Parathyroid adenoma (tissue), 2 donors: ENCODE measurements around the gene TRABD2B.

ENCODE experiments used
- H2AFZ ChIP-seq: fragments of 300-600 bp; sonication (generic); one replicate; pipeline ENCODE4 v1.7.0; 2017; ENCODE audit warnings: antibody characterized with exemption, mild to moderate bottlenecking
- H3K27ac ChIP-seq: fragments of 300-600 bp; sonication (generic); one replicate; pipeline ENCODE4 v1.7.0; 2017
- H3K27me3 ChIP-seq: fragments of 300-600 bp; sonication (generic); one replicate; pipeline ENCODE4 v1.7.0; 2017; ENCODE audit warnings: low read length; ENCODE audit not compliant: control insufficient read depth, insufficient read depth
- H3K36me3 ChIP-seq: fragments of 300-600 bp; sonication (generic); one replicate; pipeline ENCODE4 v1.7.0; 2017; ENCODE audit warnings: low read length; ENCODE audit not compliant: control insufficient read depth, insufficient read depth
- H3K4me1 ChIP-seq: fragments of 300-600 bp; sonication (generic); one replicate; pipeline ENCODE4 v1.7.0; 2017; ENCODE audit warnings: control low read depth
- H3K4me2 ChIP-seq: fragments of 300-600 bp; sonication (generic); one replicate; pipeline ENCODE4 v1.7.0; 2017; ENCODE audit warnings: low read length
- H3K4me3 ChIP-seq: fragments of 300-600 bp; sonication (generic); one replicate; pipeline ENCODE4 v1.7.0; 2017; ENCODE audit warnings: low read depth, low read length
- H3K79me2 ChIP-seq: fragments of 300-600 bp; sonication (generic); one replicate; pipeline ENCODE4 v1.7.0; 2017; ENCODE audit warnings: control low read depth
- H3K9ac ChIP-seq: fragments of 300-600 bp; sonication (generic); one replicate; pipeline ENCODE4 v1.7.0; 2017; ENCODE audit warnings: mild to moderate bottlenecking
- H3K9me3 ChIP-seq: fragments of 300-600 bp; sonication (generic); one replicate; pipeline ENCODE4 v1.7.0; 2017; ENCODE audit warnings: low read length; ENCODE audit not compliant: control insufficient read depth
- TF ChIP-seq, protein P1 (sequence below): fragments of 300-600 bp; sonication (generic); IDR thresholded peaks from one replicate; pipeline ENCODE4 v1.7.0; 2017; ENCODE audit warnings: antibody characterized with exemption, mild to moderate bottlenecking
- donor health status: primary hyperparathyroidism.

TRABD2B gene

DNA sequence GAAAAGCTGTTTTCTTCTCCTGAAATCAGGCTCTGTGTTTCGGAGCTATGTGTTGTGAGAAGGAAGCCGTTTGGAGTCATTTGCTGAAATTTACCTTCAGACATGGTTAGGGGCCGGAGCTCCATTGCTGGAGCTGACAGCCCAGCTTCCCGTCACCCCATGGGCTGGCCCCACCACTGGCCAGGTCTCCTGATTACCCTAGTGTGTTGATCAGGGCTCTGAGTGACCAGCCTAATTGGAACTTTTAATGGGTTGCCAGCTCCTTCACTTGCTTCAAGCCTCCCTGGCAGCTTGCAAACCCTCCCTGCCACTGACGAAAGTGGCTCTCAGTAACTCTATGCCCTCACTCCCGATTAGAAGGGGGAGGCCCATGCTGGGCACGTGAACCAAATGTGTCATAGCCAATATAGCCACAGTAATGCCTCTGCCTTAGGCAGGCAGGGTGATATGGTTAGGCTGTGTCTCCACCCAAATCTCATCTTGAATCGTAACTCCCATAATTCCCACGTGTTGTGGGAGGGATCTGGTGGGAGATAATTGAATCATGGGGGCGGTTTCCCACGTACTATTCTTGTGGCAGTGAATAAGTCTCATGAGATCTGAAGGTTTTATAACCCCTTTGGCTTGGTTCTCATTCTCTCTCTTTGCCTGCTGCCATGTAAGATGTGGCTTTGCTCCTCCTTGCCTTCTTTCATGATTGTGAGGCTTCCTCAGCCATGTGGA, 224.1 kb downstream of the TRABD2B start:
- Histone ChIP-seq H3K9ac (no peak overlapping the region), H3K79me2 (no peaks in the 10 kb centered on the region), H3K4me3 (no peak overlapping the region), H3K27ac (no peak overlapping the region), H3K27me3 (no peaks in the 10 kb centered on the region), H3K36me3 (no peaks in the 10 kb centered on the region), H3K4me1 (no peaks in the 10 kb centered on the region), H3K9me3 (no peaks in the 10 kb centered on the region), H2AFZ (no peak overlapping the region), H3K4me2 (no peak overlapping the region)
- TF ChIP-seq, protein P1, sequence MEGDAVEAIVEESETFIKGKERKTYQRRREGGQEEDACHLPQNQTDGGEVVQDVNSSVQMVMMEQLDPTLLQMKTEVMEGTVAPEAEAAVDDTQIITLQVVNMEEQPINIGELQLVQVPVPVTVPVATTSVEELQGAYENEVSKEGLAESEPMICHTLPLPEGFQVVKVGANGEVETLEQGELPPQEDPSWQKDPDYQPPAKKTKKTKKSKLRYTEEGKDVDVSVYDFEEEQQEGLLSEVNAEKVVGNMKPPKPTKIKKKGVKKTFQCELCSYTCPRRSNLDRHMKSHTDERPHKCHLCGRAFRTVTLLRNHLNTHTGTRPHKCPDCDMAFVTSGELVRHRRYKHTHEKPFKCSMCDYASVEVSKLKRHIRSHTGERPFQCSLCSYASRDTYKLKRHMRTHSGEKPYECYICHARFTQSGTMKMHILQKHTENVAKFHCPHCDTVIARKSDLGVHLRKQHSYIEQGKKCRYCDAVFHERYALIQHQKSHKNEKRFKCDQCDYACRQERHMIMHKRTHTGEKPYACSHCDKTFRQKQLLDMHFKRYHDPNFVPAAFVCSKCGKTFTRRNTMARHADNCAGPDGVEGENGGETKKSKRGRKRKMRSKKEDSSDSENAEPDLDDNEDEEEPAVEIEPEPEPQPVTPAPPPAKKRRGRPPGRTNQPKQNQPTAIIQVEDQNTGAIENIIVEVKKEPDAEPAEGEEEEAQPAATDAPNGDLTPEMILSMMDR: no peak

DNA sequence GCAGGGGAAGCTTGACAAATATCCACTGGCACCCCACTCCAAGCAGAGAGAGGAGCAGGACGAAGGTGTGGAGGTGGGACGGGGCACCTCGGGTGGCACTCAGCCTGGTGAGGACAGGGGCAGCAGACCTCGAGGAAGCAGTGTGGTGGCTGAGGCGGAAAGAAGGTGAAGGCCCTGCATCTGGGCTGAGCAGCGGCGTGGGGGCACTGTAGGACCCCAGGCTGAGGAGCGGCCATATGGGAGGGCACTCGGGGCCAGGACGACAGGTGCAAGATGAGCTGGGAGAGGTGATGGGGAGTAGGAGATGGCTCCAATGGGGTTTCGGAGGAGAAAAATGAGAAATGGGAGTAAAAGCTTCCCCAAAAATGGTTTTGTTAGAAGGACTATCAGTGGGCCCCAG, 224.9 kb downstream of the TRABD2B start:
- TF ChIP-seq, protein P1: no peak
- H3K4me3 ChIP-seq: no peak overlapping the region
- H3K36me3 ChIP-seq: no peaks in the 10 kb centered on the region
- H3K9me3 ChIP-seq: no peaks in the 10 kb centered on the region
- H3K4me1 ChIP-seq: no peaks in the 10 kb centered on the region
- no peak overlapping the region for H3K9ac ChIP-seq
- H3K4me2 ChIP-seq: no peak overlapping the region
- no peaks in the 10 kb centered on the region for H3K27me3 ChIP-seq
- H2AFZ ChIP-seq: no peak overlapping the region
- H3K27ac ChIP-seq: no peak overlapping the region
- H3K79me2 ChIP-seq: no peaks in the 10 kb centered on the region

DNA sequence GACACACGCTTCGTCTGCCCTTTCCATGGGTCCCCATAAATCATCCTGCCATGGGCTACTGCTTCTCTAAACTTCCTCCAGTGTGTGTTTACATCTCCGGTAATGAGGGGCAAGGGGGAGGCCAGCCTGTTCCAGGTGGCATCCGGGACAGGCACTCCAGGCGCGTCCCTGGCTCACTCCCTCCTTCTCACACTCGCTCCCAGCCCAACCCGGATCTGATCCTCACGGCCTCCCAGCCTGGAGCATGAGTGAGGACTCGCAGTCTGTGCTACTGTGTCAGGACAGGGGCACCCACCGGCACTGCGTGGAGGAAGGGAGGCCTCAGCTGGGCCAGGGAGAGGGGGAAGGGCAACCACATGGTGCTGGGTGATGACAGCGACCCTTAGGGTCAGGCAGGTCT, 225.4 kb downstream of the TRABD2B start:
- Histone ChIP-seq H3K9ac (no peak overlapping the region), H3K9me3 (no peaks in the 10 kb centered on the region), H3K36me3 (no peaks in the 10 kb centered on the region), H3K4me1 (no peaks in the 10 kb centered on the region), H3K79me2 (no peaks in the 10 kb centered on the region), H3K4me2 (no peak overlapping the region), H3K4me3 (no peak overlapping the region), H2AFZ (no peak overlapping the region), H3K27me3 (no peaks in the 10 kb centered on the region), H3K27ac (no peak overlapping the region)
- TF ChIP-seq, protein P1: no peak

GRCh38 chr1:47769983-47770382, 227.2 kb downstream of the TRABD2B start:
- no peak overlapping the region for H3K4me2 ChIP-seq
- TF ChIP-seq, protein P1: no peak
- no peaks in the 10 kb centered on the region for H3K27me3 ChIP-seq
- H3K4me1 ChIP-seq: no peaks in the 10 kb centered on the region
- no peaks in the 10 kb centered on the region for H3K36me3 ChIP-seq
- H3K4me3 ChIP-seq: no peak overlapping the region
- H3K79me2 ChIP-seq: no peaks in the 10 kb centered on the region
- no peak overlapping the region for H3K27ac ChIP-seq
- no peak overlapping the region for H2AFZ ChIP-seq
- no peak overlapping the region for H3K9ac ChIP-seq
- no peaks in the 10 kb centered on the region for H3K9me3 ChIP-seq

DNA sequence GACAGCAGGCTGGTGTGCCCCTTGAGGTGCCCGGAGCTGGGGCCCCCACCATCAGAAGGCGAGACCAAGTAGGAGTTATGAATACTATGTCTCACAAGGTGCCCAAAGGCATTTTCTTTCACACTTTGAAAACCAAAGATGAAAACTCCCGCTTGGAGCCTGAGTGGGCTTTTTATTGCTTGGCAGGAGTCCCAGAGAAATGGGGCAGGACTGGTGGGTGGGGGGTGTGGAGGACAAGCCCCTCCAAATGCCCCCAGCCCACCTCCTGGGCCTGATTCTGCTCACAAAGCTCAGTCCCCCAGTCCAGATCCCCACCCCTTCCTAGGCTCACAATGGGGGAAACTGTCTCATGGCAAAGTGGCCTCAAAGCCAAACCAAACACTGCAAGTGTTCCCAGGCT, 227.9 kb downstream of the TRABD2B start:
- Histone ChIP-seq H3K79me2 (no peaks in the 10 kb centered on the region), H3K9me3 (no peaks in the 10 kb centered on the region), H3K4me1 (no peaks in the 10 kb centered on the region), H3K27me3 (no peaks in the 10 kb centered on the region), H2AFZ (no peak overlapping the region), H3K36me3 (no peaks in the 10 kb centered on the region), H3K4me3 (no peak overlapping the region), H3K27ac (no peak overlapping the region), H3K9ac (no peak overlapping the region), H3K4me2 (no peak overlapping the region)
- TF ChIP-seq, protein P1: no peak
